ENCODE data around the gene SLC11A2. TPM values are rescaled to one million over a fixed set of nuclear protein-coding genes. Genes with fewer than 3 reads are reported as not detected.

Gene SLC11A2
- total and polyA plus RNA-seq, 2 of the 8 experiments (the other 6 are each of a cell fraction or from before 2014, with no cell fraction given) = 55.0 to 61.5 TPM

DNA sequence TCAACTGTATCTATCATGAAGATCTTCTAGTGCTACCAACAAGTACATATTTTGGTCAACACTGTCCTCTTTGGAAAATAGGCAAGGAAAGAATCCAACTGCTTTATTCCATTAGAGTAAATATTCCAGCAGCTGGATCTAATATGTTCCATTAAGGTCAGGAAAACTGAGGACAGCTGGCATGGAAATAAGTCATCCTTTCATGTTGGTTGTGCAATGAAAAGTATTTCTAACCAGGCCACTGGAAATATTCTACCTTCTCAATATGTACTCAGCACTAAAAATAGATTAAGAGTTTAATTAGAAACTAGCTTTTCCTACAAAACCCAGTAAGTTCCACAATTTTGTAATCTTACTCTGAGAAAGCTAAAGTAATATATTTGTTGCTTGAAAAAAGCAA is 54.2 kb downstream of the SLC11A2 start:
- no peaks in the 10 kb centered on the region for H3K4me1 ChIP-seq (replicated peaks in 1 of 4; ENCODE audit: control insufficient read depth in 3 of 4, insufficient read depth in 4 of 4, low read length in 3 of 4)
- H3K4me2 ChIP-seq (ENCODE audit: insufficient read depth in 1 of 2, low read depth in 2 of 2, low read length in 2 of 2) = no peak overlapping the region
- H3K79me1 ChIP-seq (ENCODE audit: low read depth, low read length) = no peaks in the 10 kb centered on the region
- H3K4me3 ChIP-seq (ENCODE audit: extremely low read depth in 1 of 4, insufficient read depth in 2 of 4, low read depth in 3 of 4, low read length in 4 of 4) = no peak overlapping the region
- no peak for DNase-seq (ENCODE audit: low read depth in 1 of 2, low spot score in 2 of 2)
- no peak for FAIRE-seq
- POLR2A ChIA-PET (ENCODE audit: partially characterized antibody) = interaction anchor here (0.7 kb wide), 1 partner anchor 155 kb away, joined by 3 read pairs; no protein-coding TSS in a partner anchor
- H2AFZ ChIP-seq (ENCODE audit: low read length) = no peak overlapping the region
- CTCF ChIA-PET (ENCODE audit: partially characterized antibody) = interaction anchor here (0.8 kb wide), 2 partner anchors 10 to 13 kb away, joined by 3 read pairs; no protein-coding TSS in a partner anchor
- no peaks in the 10 kb centered on the region for H4K20me1 ChIP-seq (replicated peaks in 1 of 2; ENCODE audit: control insufficient read depth in 1 of 2, insufficient read depth in 2 of 2, low read length in 2 of 2)
- no peak overlapping the region for H4K91ac ChIP-seq (replicated peaks; ENCODE audit: insufficient read length, low read length)
- no peak overlapping the region for H4K5ac ChIP-seq (ENCODE audit: insufficient read length, low read depth, low read length)
- H3K27ac ChIP-seq (ENCODE audit: low read depth, low read length) = no peak overlapping the region
- H3K23me2 ChIP-seq (ENCODE audit: low read depth, low read length) = no peaks in the 10 kb centered on the region
- no peak overlapping the region for H3K23ac ChIP-seq (ENCODE audit: insufficient read length)
- no peak overlapping the region for H3K18ac ChIP-seq (ENCODE audit: extremely low read depth, low read length)
- no peak overlapping the region for H3K4ac ChIP-seq (replicated peaks; ENCODE audit: insufficient read length, low read depth, low read length)
- no peak overlapping the region for H3K56ac ChIP-seq (replicated peaks; ENCODE audit: insufficient read length, low read depth, low read length)
- H2BK20ac ChIP-seq (ENCODE audit: low read length) = no peak overlapping the region
- peaks cover 0 to 11% (median 5%) of the 10 kb centered on the region in 4 experiments; a peak in 3 of 8 replicates for H3K36me3 ChIP-seq (ENCODE audit: control insufficient read depth in 2 of 4, insufficient read depth in 4 of 4, low read length in 3 of 4)
- no peak overlapping the region for H4K8ac ChIP-seq (ENCODE audit: extremely low read depth, insufficient read depth, low read length)
- no peak for TF ChIP-seq SP2 (IDR thresholded peaks at IDR 0.05; ENCODE audit: low read length)
- no peak for TF ChIP-seq CHD2 (IDR thresholded peaks at IDR 0.05; ENCODE audit: low read length)
- no peak for TF ChIP-seq SIX5 (IDR thresholded peaks at IDR 0.05; ENCODE audit: low read depth, low read length)
- TF ChIP-seq CTBP2 (IDR thresholded peaks at IDR 0.05; ENCODE audit: borderline replicate concordance, insufficient read depth, insufficient read length, low read length) = no peak
- H3K9me3 ChIP-seq (ENCODE audit: insufficient read depth in 2 of 2, low read depth in 1 of 2, low read length in 1 of 2) = peaks cover 10 to 22% of the 10 kb centered on the region in 2 experiments; a peak in 3 of 4 replicates
- H3K79me2 ChIP-seq (ENCODE audit: control insufficient read depth in 1 of 2, insufficient read depth in 2 of 2, low read length in 2 of 2) = no peaks in the 10 kb centered on the region
- no peak overlapping the region for H2BK15ac ChIP-seq (ENCODE audit: low read length)
- no peak overlapping the region for H2BK5ac ChIP-seq (ENCODE audit: low read depth, low read length)
- no peak overlapping the region for H2BK120ac ChIP-seq (replicated peaks; ENCODE audit: low read depth, low read length)
- no peak overlapping the region for H3K14ac ChIP-seq (ENCODE audit: insufficient read length)
- H2BK12ac ChIP-seq (ENCODE audit: low read depth, low read length) = no peak overlapping the region
- no peak overlapping the region for H3K9ac ChIP-seq (replicated peaks in 1 of 4; ENCODE audit: extremely low read depth in 1 of 4, low read depth in 3 of 4, low read length in 3 of 4)
- no peaks in the 10 kb centered on the region for H3K27me3 ChIP-seq (replicated peaks in 1 of 4; ENCODE audit: control insufficient read depth in 3 of 4, extremely low read depth in 1 of 4, insufficient read depth in 3 of 4, low read length in 3 of 4)
- H2AK5ac ChIP-seq (ENCODE audit: low read depth, low read length) = no peak overlapping the region

Data from H1 (cell line).